ENCODE data around the gene OR7G2.
A peak's percentile ranks its signal among the peaks of the same experiment; 100 is the strongest.

Gene OR7G2

DNA sequence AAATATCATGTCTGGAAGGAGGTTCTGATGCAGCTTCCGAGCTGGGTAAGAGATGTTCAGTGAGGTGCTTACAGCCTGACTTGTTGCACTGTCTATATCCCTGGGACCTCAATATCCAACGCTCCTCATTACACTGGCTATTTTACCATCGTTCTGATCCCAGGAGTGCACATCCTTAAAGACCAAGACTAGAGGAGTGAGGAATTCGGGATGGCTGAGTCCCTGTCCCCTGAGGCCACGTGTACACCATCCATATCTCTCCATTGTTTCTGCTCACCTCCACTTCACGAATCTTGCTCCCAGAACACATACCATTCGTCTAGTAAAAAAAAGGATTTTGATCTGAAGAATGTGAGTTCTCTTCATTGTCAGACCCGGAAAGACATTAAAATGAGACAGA, at the start of gene OR7G2:
TSS of gene OR7G2 (minus strand) at position 101 of the 400 bp plus-strand sequence. CDS start 4,232 bp downstream, outside the sequence.
- no peak for DNase-seq (ENCODE audit: low spot score)

DNA sequence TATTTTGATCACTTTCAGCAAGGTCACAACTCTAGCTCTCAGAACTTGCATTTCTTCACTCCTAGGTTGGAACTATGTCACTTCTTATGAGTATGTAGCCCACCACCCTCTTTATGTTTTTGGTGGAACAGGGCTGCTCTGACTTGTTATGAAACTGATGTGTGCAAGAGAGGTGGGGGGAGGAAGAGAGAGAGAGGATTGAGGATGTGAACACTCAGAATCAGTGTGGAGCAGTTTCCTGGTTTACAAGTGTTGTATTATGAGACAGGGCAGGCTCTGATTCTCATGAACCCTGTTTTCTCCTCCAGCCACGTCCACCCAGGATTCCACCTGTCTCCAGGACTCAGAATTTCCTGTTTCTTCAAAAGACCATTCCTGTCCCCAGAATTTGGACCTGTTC, 49.0 kb upstream of the OR7G2 start:
- no peak for DNase-seq (ENCODE audit: low spot score)

- no peak for DNase-seq (ENCODE audit: low spot score)
Observed at GRCh38 chr19:9155591-9155990, 48.3 kb upstream of the OR7G2 start.

DNA sequence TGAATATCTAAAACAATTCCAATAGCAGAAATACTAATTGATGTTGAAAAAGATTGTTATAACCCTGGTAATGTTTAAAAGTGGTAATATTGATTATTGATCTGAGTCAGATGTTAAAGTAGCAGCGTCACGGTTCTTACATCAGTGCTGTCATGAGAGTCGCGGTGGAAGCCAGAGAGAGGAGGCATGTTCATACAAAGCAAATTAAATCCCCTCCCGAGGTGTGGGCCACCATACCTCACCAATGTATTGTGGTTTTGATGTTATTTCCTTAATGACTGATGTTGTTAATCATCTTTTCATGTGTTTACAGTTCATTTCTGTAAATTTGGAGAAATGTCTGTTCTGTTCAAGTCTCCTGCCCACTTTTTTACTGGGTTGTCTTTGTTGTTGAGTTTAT, 44.1 kb upstream of the OR7G2 start:
- DNase-seq (ENCODE audit: low spot score), result no peak

- DNase-seq (ENCODE audit: low spot score), result no peak
Observed at GRCh38 chr19:9150650-9151049, 43.4 kb upstream of the OR7G2 start.

- DNase-seq (ENCODE audit: low spot score), result no peak
Observed at GRCh38 chr19:9149997-9150396, 42.7 kb upstream of the OR7G2 start.

DNA sequence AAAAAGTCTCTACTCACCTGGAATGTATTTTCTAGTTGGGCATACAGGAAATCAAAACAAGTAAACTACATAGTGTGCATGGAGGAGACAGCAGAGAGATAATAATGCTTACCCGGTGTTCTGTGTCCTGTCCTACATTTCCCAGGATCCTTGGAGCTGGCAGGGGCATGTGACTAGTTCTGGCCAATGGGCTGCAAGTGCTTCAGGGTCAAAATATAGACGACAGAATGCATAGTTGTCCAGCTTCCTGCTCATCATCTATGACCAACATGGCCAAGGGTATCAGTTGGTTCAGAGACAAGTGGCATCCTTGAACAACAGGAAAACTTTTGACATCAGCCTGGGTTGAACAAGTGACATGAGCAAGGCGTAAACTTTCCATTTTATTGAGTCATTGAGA, 41.4 kb upstream of the OR7G2 start:
- no peak for DNase-seq (ENCODE audit: low spot score)

DNA sequence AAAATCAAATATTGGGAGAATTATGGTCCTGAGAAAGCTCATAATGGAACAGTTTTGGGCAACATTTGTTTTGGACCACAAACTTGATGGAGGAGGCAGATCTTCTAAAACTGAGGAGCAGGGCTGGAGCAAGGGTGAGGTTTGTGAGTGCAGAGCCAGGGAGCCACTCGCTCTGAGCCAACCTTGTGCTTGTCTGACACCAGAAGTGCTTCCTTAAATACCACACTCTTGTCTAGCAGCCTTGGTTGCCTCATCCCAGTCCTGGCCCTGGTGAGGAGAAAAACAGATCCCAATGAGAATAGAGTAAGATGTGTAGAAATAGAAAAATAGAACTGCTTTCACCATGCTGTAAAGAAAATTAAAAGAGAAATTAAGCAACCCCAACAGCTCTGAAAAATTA, 39.6 kb upstream of the OR7G2 start:
- no peak for DNase-seq (ENCODE audit: low spot score)

- DNase-seq (ENCODE audit: low spot score), result no peak
Observed at GRCh38 chr19:9144920-9145319, 37.6 kb upstream of the OR7G2 start.

DNA sequence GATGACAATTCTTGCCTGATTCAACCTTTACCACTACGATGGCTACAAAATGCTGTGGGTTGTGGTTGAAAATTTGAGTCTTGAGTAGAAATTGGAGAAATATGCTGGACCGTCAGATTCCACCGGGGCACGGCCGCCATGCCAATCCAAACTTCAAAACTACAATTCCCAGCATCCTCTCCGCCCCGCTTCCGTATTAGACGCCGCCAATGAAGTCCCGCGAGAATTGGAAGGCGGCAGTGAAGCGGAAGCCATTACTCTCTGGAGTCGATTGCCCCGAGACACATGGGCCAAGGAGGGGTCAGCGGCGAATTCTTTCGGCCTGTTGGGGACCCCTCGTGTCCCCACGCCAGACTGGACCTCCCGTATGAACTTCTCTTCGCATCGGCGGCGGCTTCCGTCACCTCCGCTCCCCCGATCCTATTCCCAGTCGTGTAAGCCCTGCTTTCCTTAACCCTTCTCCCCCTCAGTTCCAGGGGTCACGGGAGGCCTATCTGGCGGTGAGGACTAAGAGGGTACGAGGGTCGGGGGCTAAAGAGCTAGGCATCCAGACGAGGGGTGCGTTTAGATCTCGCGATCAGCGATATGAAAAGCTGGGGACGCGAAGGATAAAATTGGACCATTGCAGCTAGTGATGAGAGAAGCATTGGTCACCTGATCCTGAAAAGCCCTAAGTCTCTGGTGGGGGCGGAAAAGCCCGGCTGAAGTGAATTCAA, 33.0 kb upstream of the OR7G2 start, which contains the start of gene ZNF317:
TSS of gene ZNF317 (plus strand) at position 239 of the 716 bp plus-strand sequence. CDS start 15,620 bp downstream, outside the sequence.
- peak; percentile 90 for DNase-seq (ENCODE audit: low spot score)

DNA sequence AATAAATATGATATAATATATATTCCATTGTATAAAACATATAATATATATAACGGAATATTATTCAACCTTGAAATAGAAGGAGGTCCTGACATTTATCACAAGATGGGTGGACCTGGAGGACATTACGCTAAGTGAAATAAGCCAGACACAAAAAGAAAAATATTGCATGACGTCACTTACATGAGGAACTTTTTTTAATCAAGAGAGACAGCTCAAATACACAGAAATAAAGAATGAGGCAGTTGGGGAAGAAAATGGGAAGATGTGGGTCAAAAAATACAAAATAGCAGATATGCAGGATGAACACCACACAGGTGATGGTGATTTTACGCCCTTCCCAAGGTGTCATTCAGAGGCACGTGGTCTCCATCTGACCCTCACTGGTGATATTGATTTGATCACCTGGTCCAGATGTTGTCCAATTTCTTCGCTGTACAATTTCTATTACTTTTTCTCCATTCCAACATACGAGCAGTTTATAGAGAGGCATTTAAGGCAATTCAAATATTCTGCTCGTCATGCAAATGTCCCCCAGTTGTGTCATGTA, 32.4 kb upstream of the OR7G2 start:
- no peak for DNase-seq (ENCODE audit: low spot score)

DNA sequence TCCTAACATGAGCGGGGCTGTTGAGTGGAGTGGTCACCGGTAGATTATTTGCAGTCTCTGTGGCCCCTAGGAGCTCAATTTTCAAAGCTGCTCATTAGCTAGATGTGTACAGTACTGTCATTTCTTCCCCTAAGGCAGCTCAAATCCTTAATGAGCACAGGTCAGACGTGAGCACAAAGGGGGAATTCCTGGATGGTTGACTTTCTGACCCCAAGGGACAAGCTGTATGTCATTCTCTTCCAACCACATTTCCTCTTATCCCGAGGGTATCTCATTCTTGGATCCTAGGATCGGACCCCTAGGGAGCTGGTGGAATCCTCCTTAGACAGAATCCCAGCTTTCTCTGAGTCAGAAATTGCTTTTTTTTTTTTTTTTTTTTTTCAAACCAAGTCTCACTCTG, 25.1 kb upstream of the OR7G2 start:
- DNase-seq (ENCODE audit: low spot score), result no peak

GRCh38 chr19:9130965-9131364, 23.7 kb upstream of the OR7G2 start:
- DNase-seq (ENCODE audit: low spot score), result no peak

GRCh38 chr19:9128171-9128570, 20.9 kb upstream of the OR7G2 start:
- no peak for DNase-seq (ENCODE audit: low spot score)

DNA sequence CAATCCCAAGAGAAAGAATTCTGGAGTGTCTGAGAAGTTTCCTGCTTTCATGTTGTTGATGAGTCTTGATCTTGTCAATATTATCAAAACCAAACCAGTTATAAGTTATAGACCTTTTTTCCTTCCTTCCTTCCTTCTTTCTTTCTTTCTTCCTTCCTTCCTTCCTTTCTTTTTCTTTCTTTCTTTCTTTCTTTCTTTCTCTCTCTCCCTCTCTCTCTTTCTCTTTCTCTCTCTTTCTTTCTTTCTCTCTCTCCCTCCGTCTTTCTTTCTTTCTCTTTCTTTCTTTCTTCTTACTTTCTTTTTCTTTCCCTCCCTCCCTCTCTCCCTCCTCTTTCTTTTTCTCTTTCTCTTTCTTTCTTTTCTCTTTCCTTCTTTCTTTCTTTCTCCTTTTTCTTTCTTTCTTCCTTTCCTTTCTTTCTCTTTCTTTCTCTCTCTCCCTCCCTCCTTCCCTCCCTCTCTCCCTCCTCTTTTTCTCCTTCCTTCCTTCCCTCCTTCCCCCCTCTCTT, 19.7 kb upstream of the OR7G2 start, which contains the start of gene OR7G3:
TSS of gene OR7G3 (minus strand) at position 51 of the 506 bp plus-strand sequence. CDS start at position 51, 0 bp downstream.
- no peak for DNase-seq (ENCODE audit: low spot score)

- no peak for DNase-seq (ENCODE audit: low spot score)
Observed at GRCh38 chr19:9116547-9116946, 9.3 kb upstream of the OR7G2 start.

DNA sequence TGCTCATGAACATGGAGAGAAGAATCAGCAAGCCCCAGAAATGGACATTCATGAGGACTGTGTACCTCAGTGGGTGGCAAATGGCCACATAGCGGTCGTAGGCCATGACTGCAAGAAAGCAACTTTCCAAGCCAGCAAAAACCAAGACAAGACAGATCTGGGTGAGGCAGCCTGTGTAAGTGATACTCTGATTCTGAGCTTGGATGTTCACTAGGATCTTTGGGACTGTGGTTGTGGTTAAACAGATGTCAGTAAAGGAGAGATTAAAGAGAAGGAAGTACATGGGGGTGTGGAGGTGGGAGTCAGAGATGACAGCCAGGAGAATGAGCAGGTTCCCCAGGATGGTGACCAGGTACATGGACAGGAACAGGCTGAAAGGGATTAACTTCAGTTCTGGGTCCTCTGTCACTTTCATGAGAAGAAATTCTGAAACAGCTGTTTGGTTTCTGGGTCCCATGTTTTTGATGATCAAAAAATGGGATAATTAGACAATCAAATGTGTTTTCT, 8.1 kb upstream of the OR7G2 start, which contains the start of gene OR7G1:
TSS of gene OR7G1 (minus strand) at position 457 of the 507 bp plus-strand sequence. CDS start at position 457, 0 bp downstream.
- no peak for DNase-seq (ENCODE audit: low spot score)

DNA sequence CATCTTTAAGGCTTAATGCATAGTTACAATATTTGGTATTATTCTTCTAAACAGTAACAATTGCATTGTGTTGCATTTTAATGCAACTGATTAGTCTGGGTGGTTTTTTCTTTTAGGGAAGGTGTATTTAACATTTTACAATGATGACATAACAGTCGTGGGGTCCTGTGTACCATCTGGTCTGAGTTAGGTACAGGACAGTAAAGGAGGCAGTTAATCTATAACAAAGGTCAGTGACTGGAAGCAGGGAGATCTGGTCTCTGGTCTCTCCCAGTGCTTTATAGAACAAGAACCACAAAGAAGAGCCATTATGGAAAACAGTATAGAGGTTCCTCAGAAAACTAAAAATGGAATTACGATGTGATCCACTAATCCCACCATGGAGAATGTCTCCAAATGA, 2.7 kb upstream of the OR7G2 start:
- DNase-seq (ENCODE audit: low spot score), result no peak

- DNase-seq (ENCODE audit: low spot score), result no peak
Observed at GRCh38 chr19:9086761-9087160, 20.5 kb downstream of the OR7G2 start, which contains the start of gene OR1M1. Gene OR1M1 (plus strand): TSS chr19:9087061. CDS start chr19:9093245, 6,184 bp downstream.

- DNase-seq (ENCODE audit: low spot score), result no peak
Observed at GRCh38 chr19:9078651-9079050, 28.6 kb downstream of the OR7G2 start.

- DNase-seq (ENCODE audit: low spot score), result no peak
Observed at GRCh38 chr19:9076901-9077300, 30.4 kb downstream of the OR7G2 start.

- peak; percentile 79 for DNase-seq (ENCODE audit: low spot score)
Observed at GRCh38 chr19:9075064-9075949, 32.0 kb downstream of the OR7G2 start.

Data from AG08396 (cell line).